ENCODE results near the gene PACRGL.
A peak's percentile ranks its signal among the peaks of the same experiment; 100 is the strongest.
"Not testable (repeated sequence)": the region's sequence is repeated elsewhere in the genome, so short reads cannot be mapped to it uniquely, and the experiment has no call there.

Gene PACRGL

DNA sequence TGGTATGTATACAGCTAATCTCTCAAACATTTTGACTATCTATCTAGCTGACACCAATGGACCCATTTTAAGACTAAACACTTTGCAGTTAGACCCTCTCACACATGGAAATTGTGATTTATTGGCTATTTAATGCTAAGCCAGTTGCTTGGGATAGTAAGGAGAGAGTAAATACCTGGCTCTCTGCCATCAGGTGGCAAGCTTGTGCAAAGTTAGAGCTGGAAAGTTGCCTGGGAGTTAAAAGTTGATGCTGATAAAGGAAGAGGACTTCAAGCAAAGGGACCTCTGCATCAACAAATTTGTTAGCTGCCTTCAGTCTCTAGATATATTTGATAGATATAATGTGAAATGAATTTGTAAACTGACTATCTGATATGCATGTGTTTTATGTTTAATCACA, 61.1 kb downstream of the PACRGL start:
- no peaks in the 10 kb centered on the region for H3K36me3 ChIP-seq (replicated peaks)
- in situ Hi-C loops (cut with HindIII; ENCODE audit: low pct_ligation_motif_present, low sequenced_read_pairs) = no loop called here

DNA sequence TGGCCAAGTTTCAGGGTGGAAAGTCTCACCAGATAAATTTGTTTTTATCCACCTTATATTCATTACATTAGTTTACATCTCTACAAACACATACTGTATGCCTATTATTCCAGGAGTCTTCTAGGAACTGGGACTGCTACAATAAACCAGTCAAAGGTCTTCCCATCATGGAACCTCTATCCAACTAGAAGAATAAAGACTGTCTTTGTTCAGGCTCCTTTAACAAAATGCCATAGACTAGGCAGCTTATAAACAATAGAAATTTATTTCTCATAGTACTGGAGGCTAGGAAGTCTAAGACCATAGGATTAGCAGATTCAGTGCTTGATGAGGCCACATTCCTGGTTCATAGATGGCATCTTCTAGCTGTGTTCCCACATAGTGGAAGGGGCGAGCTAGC, 61.6 kb downstream of the PACRGL start:
- H3K27ac ChIP-seq = no peak overlapping the region
- in situ Hi-C loops (cut with HindIII; ENCODE audit: low pct_ligation_motif_present, low sequenced_read_pairs) = no loop called here
- DNase-seq = no peak
- no peaks in the 10 kb centered on the region for H3K36me3 ChIP-seq (replicated peaks)
- TF ChIP-seq, protein P1, sequence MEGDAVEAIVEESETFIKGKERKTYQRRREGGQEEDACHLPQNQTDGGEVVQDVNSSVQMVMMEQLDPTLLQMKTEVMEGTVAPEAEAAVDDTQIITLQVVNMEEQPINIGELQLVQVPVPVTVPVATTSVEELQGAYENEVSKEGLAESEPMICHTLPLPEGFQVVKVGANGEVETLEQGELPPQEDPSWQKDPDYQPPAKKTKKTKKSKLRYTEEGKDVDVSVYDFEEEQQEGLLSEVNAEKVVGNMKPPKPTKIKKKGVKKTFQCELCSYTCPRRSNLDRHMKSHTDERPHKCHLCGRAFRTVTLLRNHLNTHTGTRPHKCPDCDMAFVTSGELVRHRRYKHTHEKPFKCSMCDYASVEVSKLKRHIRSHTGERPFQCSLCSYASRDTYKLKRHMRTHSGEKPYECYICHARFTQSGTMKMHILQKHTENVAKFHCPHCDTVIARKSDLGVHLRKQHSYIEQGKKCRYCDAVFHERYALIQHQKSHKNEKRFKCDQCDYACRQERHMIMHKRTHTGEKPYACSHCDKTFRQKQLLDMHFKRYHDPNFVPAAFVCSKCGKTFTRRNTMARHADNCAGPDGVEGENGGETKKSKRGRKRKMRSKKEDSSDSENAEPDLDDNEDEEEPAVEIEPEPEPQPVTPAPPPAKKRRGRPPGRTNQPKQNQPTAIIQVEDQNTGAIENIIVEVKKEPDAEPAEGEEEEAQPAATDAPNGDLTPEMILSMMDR (IDR thresholded peaks at IDR 0.05; ENCODE audit: low read depth, low read length, missing control alignments) = no peak
- H3K27me3 ChIP-seq (replicated peaks) = no peaks in the 10 kb centered on the region
- H3K4me3 ChIP-seq (ENCODE audit: low read depth, low read length) = no peak overlapping the region

More for the DNA sequence above, 61.1 kb downstream of the PACRGL start:
- Histone ChIP-seq H3K27ac (no peak overlapping the region), H3K27me3 (replicated peaks) (no peaks in the 10 kb centered on the region), H3K4me3 (ENCODE audit: low read depth, low read length) (no peak overlapping the region)
- DNase-seq = no peak
- TF ChIP-seq, protein P1 (IDR thresholded peaks at IDR 0.05; ENCODE audit: low read depth, low read length, missing control alignments) = no peak

DNA sequence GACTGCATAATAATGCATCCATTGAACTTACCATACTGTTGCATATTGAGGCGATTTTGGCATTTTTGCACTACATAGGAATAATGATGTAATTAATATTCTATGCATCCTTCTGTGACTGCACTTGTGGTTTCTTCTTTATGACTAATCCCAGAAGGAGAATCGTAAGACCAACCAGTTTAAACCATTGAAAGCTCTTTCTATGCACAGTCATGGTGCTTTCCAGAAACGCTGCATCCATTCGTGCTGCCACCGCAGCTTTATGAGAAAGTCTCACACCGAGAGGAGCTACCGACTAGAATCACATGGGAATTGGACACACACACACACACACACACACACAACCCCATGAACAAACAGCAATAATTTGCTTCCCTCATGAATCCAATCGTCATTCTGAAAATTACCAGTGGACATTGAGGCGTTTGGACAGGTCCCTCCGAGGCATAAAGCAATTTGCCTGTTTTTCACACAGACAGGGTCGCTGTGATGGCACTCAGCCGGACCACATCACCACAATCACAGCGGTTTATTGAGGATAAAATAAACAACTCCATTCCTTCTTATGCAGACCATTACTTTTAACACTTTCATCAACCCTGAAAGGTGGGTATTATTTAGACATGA, 64.2 kb downstream of the PACRGL start:
- H3K36me3 ChIP-seq (replicated peaks) = no peaks in the 10 kb centered on the region
- in situ Hi-C loops (cut with HindIII; ENCODE audit: low pct_ligation_motif_present, low sequenced_read_pairs) = no loop called here
- TF ChIP-seq, protein P1 (IDR thresholded peaks at IDR 0.05; ENCODE audit: low read depth, low read length, missing control alignments) = no peak
- no peak overlapping the region for H3K27ac ChIP-seq
- no peak overlapping the region for H3K4me3 ChIP-seq (ENCODE audit: low read depth, low read length)
- peak; percentile 12 for DNase-seq
- H3K27me3 ChIP-seq (replicated peaks) = no peaks in the 10 kb centered on the region

DNA sequence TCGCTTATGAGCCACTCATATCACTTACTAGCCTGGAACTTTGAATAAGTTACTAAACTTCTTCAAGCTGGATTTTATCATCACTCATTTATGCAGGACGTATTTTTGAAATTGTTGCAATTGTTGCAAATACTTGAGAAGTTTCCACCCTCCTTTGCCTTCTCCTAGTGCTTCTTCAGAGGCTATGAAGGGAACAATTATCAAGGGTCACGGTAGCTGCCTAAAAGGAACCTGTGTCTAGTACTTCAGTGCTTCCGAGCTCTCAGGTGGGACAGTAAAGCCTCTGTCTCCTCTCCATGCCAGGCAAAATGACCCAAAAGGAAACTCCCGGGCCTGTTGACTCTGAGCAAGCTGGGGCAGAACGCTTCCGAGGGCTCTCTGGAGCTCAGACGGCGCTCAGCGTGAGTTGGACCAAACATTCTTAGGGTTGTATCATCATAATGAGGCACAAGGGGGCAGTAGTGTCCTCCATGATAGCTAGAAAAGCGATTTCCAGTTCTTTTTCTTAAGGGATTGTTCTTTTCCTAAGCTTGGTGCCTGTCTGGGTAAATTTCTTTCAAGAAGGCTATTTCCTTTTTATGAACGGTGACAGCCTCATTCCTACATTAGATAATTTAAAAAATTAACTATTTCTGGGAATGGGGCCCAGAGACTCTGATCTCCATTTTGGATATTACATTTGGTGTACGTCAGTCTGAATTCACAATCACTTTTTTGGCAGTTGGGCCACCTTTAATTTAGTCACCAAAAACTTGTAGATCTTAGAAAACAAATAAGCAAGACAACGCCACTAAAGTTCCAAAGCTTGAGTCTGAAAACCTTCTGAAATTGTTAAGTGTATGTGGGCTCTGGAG, 73.1 kb downstream of the PACRGL start:
- H3K36me3 ChIP-seq (replicated peaks) = no peaks in the 10 kb centered on the region
- peak overlapping the region; percentile 9 for H3K4me3 ChIP-seq (ENCODE audit: low read depth, low read length)
- TF ChIP-seq, protein P1 (IDR thresholded peaks at IDR 0.05; ENCODE audit: low read depth, low read length, missing control alignments) = peak; percentile 74
- peak; percentile 72 for DNase-seq
- no peak overlapping the region for H3K27ac ChIP-seq
- in situ Hi-C loops (cut with HindIII; ENCODE audit: low pct_ligation_motif_present, low sequenced_read_pairs) = no loop called here
- no peaks in the 10 kb centered on the region for H3K27me3 ChIP-seq (replicated peaks)

DNA sequence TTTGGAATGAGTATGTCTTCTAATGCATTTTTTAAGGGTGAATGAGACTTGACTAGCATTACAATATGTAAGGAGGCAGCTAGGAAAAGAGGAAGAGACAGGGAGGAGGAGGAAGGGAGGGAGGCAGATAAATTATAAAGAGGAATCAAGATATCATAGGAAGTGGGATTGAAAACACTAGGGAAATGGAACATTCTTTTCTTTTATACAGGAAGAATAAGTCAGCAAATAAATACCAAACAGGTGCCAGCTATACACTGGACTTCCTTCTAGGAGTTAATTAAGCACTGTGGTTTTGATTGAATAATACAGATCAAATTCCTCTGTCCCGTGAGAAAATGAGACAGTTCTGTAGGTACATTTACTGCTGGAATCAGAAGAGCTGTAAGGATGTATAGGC, 78.6 kb downstream of the PACRGL start:
- no peak overlapping the region for H3K27ac ChIP-seq
- no peaks in the 10 kb centered on the region for H3K36me3 ChIP-seq (replicated peaks)
- H3K27me3 ChIP-seq (replicated peaks) = no peaks in the 10 kb centered on the region
- in situ Hi-C loops (cut with HindIII; ENCODE audit: low pct_ligation_motif_present, low sequenced_read_pairs) = no loop called here
- TF ChIP-seq, protein P1 (IDR thresholded peaks at IDR 0.05; ENCODE audit: low read depth, low read length, missing control alignments) = no peak
- DNase-seq = no peak
- no peak overlapping the region for H3K4me3 ChIP-seq (ENCODE audit: low read depth, low read length)

DNA sequence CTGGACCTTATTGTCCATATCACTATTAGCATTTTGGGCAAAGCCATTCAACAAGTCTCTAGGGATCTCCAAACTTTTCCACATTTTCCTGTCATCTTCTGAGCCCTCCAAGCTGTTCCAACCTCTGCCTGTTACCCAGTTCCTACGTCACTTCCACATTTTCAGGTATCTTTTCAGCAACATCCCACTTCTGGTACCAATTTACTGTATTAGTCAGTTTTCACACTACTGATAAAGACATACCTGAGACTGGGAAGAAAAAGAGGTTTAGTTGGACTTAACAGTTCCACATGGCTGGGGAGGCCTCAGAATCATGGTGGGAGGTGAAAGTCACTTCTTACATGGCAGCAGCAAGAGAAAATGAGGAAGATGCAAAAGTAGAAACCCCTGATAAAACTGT, 82.9 kb downstream of the PACRGL start:
- in situ Hi-C loops (cut with HindIII; ENCODE audit: low pct_ligation_motif_present, low sequenced_read_pairs); DNase-seq; H3K27me3 ChIP-seq (replicated peaks); H3K27ac ChIP-seq; H3K4me3 ChIP-seq (ENCODE audit: low read depth, low read length); H3K36me3 ChIP-seq (replicated peaks): not testable (repeated sequence)

All from brain microvascular endothelial cell (primary cell).